GM12878 (cell line): ENCODE measurements around the gene RNF150.

Experiments used
- BCL11A ChIP-seq: IDR thresholded peaks from 2 replicates; pipeline ENCODE4 v1.6.1; 2011; ENCODE audit warnings: low read depth, low read length
- CHD2 ChIP-seq: IDR thresholded peaks from 2 replicates; pipeline ENCODE4 v1.6.1; 2011; ENCODE audit warnings: low read depth, low read length, improper control_type of control experiment, borderline replicate concordance
- CREM ChIP-seq: IDR thresholded peaks from 2 replicates; pipeline ENCODE4 v1.6.1; 2014; ENCODE audit warnings: antibody characterized with exemption, low read depth
- HCFC1 ChIP-seq: fragments of 150-350 bp; IDR thresholded peaks from 2 replicates; pipeline ENCODE4 v1.6.1; 2014; ENCODE audit warnings: low read length
- NR2F1 ChIP-seq: fragments of 450-650 bp; conservative IDR thresholded peaks from 2 replicates; pipeline ENCODE4 v1.6.1; 2017; ENCODE audit warnings: mild to moderate bottlenecking
- NRF1 ChIP-seq: conservative IDR thresholded peaks from 2 replicates; pipeline ENCODE4 v1.6.1; 2011; ENCODE audit warnings: mild to moderate bottlenecking, low read depth, low read length, improper control_type of control experiment
- POLR2AphosphoS5 ChIP-seq: IDR thresholded peaks from 2 replicates; pipeline ENCODE4 v1.6.1; 2011; ENCODE audit warnings: mild to moderate bottlenecking, low read length, inconsistent platforms
- RAD21 ChIP-seq: IDR thresholded peaks from 2 replicates; pipeline ENCODE4 v1.6.1; 2011; ENCODE audit warnings: mild to moderate bottlenecking, low read depth, low read length, moderate library complexity; ENCODE audit not compliant: insufficient read depth
- STAT1 ChIP-seq: fragments of 450-650 bp; conservative IDR thresholded peaks from 2 replicates; pipeline ENCODE4 v1.6.1; 2014; ENCODE audit warnings: antibody characterized with exemption, mild to moderate bottlenecking
- YY1 ChIP-seq: IDR thresholded peaks from 2 replicates; pipeline ENCODE4 v1.6.1; 2011; ENCODE audit warnings: low read depth, mild to moderate bottlenecking, low read length
- ZBED1 ChIP-seq: IDR thresholded peaks from 2 replicates; pipeline ENCODE4 v1.6.1; 2016; ENCODE audit warnings: borderline replicate concordance
- TF ChIP-seq, protein P1 (sequence below): IDR thresholded peaks from 2 replicates; pipeline ENCODE4 v1.6.1; 2012; ENCODE audit warnings: mild to moderate bottlenecking, low read depth, low read length
- TF ChIP-seq, protein P2 (sequence below), 3 experiments: IDR thresholded peaks in 2 of 3; conservative IDR thresholded peaks in 1 of 3; 2 replicates each; pipeline ENCODE4 v1.5.1; 2011; ENCODE audit warnings: low read depth in 3 of 3, low read length in 3 of 3, mild to moderate bottlenecking in 3 of 3, control low read depth in 2 of 3, moderate library complexity in 2 of 3, inconsistent platforms in 1 of 3, mixed read lengths in 1 of 3; ENCODE audit not compliant: control insufficient read depth in 2 of 3, insufficient read depth in 1 of 3; ENCODE audit errors: extremely low read depth in 1 of 3

DNA sequence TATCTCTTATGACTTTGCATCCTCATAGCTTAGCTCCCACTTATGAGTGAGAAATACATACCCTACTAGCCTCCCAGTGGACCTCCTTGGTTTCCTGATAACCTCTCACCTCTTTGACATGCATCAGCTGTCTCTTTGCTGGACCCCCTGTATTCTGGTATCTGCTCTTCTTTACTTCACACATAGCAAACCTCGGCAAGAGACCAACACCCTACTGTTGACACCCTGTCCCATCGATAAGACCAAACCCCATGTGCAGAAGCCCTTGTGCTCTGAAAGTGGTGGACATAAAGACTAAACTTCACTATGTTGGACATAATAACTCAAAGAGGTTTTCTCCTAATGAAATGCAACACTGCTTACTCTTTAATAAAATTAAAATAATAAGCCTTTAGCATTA is 75.7 kb downstream of the RNF150 start:
- TF ChIP-seq ZBED1 = no peak
- TF ChIP-seq, protein P1, sequence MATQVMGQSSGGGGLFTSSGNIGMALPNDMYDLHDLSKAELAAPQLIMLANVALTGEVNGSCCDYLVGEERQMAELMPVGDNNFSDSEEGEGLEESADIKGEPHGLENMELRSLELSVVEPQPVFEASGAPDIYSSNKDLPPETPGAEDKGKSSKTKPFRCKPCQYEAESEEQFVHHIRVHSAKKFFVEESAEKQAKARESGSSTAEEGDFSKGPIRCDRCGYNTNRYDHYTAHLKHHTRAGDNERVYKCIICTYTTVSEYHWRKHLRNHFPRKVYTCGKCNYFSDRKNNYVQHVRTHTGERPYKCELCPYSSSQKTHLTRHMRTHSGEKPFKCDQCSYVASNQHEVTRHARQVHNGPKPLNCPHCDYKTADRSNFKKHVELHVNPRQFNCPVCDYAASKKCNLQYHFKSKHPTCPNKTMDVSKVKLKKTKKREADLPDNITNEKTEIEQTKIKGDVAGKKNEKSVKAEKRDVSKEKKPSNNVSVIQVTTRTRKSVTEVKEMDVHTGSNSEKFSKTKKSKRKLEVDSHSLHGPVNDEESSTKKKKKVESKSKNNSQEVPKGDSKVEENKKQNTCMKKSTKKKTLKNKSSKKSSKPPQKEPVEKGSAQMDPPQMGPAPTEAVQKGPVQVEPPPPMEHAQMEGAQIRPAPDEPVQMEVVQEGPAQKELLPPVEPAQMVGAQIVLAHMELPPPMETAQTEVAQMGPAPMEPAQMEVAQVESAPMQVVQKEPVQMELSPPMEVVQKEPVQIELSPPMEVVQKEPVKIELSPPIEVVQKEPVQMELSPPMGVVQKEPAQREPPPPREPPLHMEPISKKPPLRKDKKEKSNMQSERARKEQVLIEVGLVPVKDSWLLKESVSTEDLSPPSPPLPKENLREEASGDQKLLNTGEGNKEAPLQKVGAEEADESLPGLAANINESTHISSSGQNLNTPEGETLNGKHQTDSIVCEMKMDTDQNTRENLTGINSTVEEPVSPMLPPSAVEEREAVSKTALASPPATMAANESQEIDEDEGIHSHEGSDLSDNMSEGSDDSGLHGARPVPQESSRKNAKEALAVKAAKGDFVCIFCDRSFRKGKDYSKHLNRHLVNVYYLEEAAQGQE = no peak
- TF ChIP-seq NR2F1 = no peak
- no peak for TF ChIP-seq STAT1
- TF ChIP-seq NRF1 = no peak
- no peak for TF ChIP-seq RAD21
- no peak for TF ChIP-seq POLR2AphosphoS5
- TF ChIP-seq CHD2 = no peak
- no peak for TF ChIP-seq CREM
- TF ChIP-seq, protein P2, sequence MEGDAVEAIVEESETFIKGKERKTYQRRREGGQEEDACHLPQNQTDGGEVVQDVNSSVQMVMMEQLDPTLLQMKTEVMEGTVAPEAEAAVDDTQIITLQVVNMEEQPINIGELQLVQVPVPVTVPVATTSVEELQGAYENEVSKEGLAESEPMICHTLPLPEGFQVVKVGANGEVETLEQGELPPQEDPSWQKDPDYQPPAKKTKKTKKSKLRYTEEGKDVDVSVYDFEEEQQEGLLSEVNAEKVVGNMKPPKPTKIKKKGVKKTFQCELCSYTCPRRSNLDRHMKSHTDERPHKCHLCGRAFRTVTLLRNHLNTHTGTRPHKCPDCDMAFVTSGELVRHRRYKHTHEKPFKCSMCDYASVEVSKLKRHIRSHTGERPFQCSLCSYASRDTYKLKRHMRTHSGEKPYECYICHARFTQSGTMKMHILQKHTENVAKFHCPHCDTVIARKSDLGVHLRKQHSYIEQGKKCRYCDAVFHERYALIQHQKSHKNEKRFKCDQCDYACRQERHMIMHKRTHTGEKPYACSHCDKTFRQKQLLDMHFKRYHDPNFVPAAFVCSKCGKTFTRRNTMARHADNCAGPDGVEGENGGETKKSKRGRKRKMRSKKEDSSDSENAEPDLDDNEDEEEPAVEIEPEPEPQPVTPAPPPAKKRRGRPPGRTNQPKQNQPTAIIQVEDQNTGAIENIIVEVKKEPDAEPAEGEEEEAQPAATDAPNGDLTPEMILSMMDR (IDR thresholded peaks at IDR 0.05 in 2 of 3, conservative IDR thresholded peaks at IDR 0.05 in 1 of 3; ENCODE audit: control insufficient read depth in 2 of 3, extremely low read depth in 1 of 3, insufficient read depth in 1 of 3, low read depth in 3 of 3, low read length in 3 of 3) = no peak
- TF ChIP-seq HCFC1 = no peak
- no peak for TF ChIP-seq YY1
- no peak for TF ChIP-seq BCL11A
